HepG2 (cell line): ENCODE data around the gene MADCAM1. TPM values are rescaled to one million over a fixed set of nuclear protein-coding genes. Genes with fewer than 3 reads are reported as not detected.
A peak's percentile ranks its signal among the peaks of the same experiment; 100 is the strongest.

Source experiments
- ARNT ChIP-seq: fragments of 450-650 bp; IDR thresholded peaks from 2 replicates; pipeline ENCODE4 v1.6.1; 2017
- FOSL2 ChIP-seq: sonication (generic); formaldehyde crosslinking; IDR thresholded peaks from 2 replicates; pipeline ENCODE4 v1.4.0; 2020; ENCODE audit warnings: missing genetic modification reagents
- HCFC1 ChIP-seq: fragments of 150-350 bp; IDR thresholded peaks from 2 replicates; pipeline ENCODE4 v1.6.1; 2014; ENCODE audit warnings: low read depth, low read length
- HOXA7 ChIP-seq: sonication (generic); formaldehyde crosslinking; IDR thresholded peaks from 2 replicates; pipeline ENCODE4 v1.8.1; 2022; ENCODE audit warnings: mild to moderate bottlenecking, missing genetic modification reagents, moderate library complexity
- KLF16 ChIP-seq, 2 experiments: sonication (generic) in 1 of 2; formaldehyde crosslinking in 1 of 2; IDR thresholded peaks; 2 replicates each; pipeline versions ENCODE4 v1.6.1 to v1.8.0; 2016 to 2023; ENCODE audit warnings: missing genetic modification reagents in 2 of 2, missing compliant biosample characterization in 1 of 2
- PLSCR1 ChIP-seq: sonication (generic); formaldehyde crosslinking; IDR thresholded peaks from 2 replicates; pipeline ENCODE4 v1.5.0; 2020; ENCODE audit warnings: missing genetic modification reagents, mild to moderate bottlenecking, borderline replicate concordance
- RAD51 ChIP-seq: fragments of 450-650 bp; IDR thresholded peaks from 2 replicates; pipeline ENCODE4 v1.6.1; 2016; ENCODE audit warnings: borderline replicate concordance
- STAG1 ChIP-seq: sonication (generic); formaldehyde crosslinking; IDR thresholded peaks from 2 replicates; pipeline ENCODE4 v1.4.0; 2020; ENCODE audit warnings: missing genetic modification reagents
- THAP9 ChIP-seq: sonication (generic); formaldehyde crosslinking; IDR thresholded peaks from 2 replicates; pipeline ENCODE4; 2020; ENCODE audit warnings: missing genetic modification reagents, mild to moderate bottlenecking, borderline replicate concordance
- TRIM24 ChIP-seq: sonication (generic); formaldehyde crosslinking; IDR thresholded peaks from 2 replicates; pipeline ENCODE4 v1.8.0; 2022; ENCODE audit warnings: mild to moderate bottlenecking, missing genetic modification reagents
- ZNF354B ChIP-seq: sonication (generic); formaldehyde crosslinking; IDR thresholded peaks from 2 replicates; pipeline ENCODE4 v1.8.0; 2022; ENCODE audit warnings: mild to moderate bottlenecking, missing genetic modification reagents
- ZNF550 ChIP-seq: sonication (generic); formaldehyde crosslinking; IDR thresholded peaks from 2 replicates; pipeline ENCODE4 v1.4.0; 2020; ENCODE audit warnings: mild to moderate bottlenecking, missing genetic modification reagents, borderline replicate concordance
- ZNF660 ChIP-seq: sonication (generic); formaldehyde crosslinking; IDR thresholded peaks from 2 replicates; pipeline ENCODE4 v1.5.1; 2020; ENCODE audit warnings: mild to moderate bottlenecking, low read depth, missing genetic modification reagents, borderline replicate concordance
- ZNF768 ChIP-seq: sonication (generic); formaldehyde crosslinking; IDR thresholded peaks from 2 replicates; pipeline ENCODE4 v1.4.0; 2020; ENCODE audit warnings: missing genetic modification reagents
- ZNF891 ChIP-seq: sonication (generic); formaldehyde crosslinking; IDR thresholded peaks from 2 replicates; pipeline ENCODE4 v1.5.0; 2020; ENCODE audit warnings: mild to moderate bottlenecking, missing genetic modification reagents
- ZSCAN20 ChIP-seq: sonication (generic); formaldehyde crosslinking; IDR thresholded peaks from 2 replicates; pipeline ENCODE4 v1.4.0; 2020; ENCODE audit warnings: missing genetic modification reagents, mild to moderate bottlenecking, borderline replicate concordance
- polyA plus RNA-seq, 8 experiments: library from polyadenylated mRNA; depleted of rRNA in 3 of 8; stranded (reverse) in 7 of 8; unstranded in 1 of 8; fragments of >200 nt; fragmentation: Illumina TruSeq in 4 of 8; extraction: Trizol in 4 of 8; gene quantifications; 2 replicates each; pipeline versions ENCODE4 v1.2.1 to v1.2.3, GENCODE V29; 2011 to 2016; ENCODE audit warnings: low read depth in 4 of 8, missing spikeins in 1 of 8, mixed read lengths in 1 of 8; ENCODE audit not compliant: insufficient read depth in 1 of 8
- total RNA-seq, 5 experiments: library from RNA; depleted of rRNA; stranded (reverse); fragments of >200 nt; fragmentation: Illumina TruSeq; extraction: Trizol; gene quantifications; 2 replicates each; pipeline ENCODE4 v1.2.3, GENCODE V29; 2016; ENCODE audit warnings: low read depth in 1 of 5
- TF ChIP-seq, protein P1 (sequence below), 2 experiments: sonication (generic) in 1 of 2; formaldehyde crosslinking in 1 of 2; IDR thresholded peaks; 2 replicates each; pipeline versions ENCODE4 v1.4.0 to v1.6.1; 2016 to 2020; ENCODE audit warnings: borderline replicate concordance in 1 of 2, low read depth in 1 of 2, mild to moderate bottlenecking in 1 of 2, missing genetic modification reagents in 1 of 2
- TF ChIP-seq, protein P2 (sequence below): IDR thresholded peaks from 2 replicates; pipeline ENCODE4 v1.6.1; 2016; ENCODE audit warnings: missing genetic modification reagents, missing compliant biosample characterization

Gene MADCAM1
- total and polyA plus RNA-seq, 2 of the 13 experiments (the other 11 are each of a cell fraction or from before 2014, with no cell fraction given), result 0.29 to 0.33 TPM

- TF ChIP-seq THAP9 (CRISPR knock-in tag) (peak; percentile 96), ZNF550 (CRISPR knock-in tag) (no peak), ZNF660 (no peak), KLF16 (CRISPR knock-in tag; IDR thresholded peaks at IDR 0.05) (no peak), ZNF768 (CRISPR knock-in tag) (peak; percentile 54; the same call in 1 of the 2 replicates), ZNF891 (CRISPR knock-in tag) (no peak), HOXA7 (CRISPR knock-in tag) (no peak), ARNT (no peak), PLSCR1 (CRISPR knock-in tag) (no peak), RAD51 (no peak), ZSCAN20 (CRISPR knock-in tag) (peak; percentile 73; the same call in 1 of the 2 replicates), ZNF354B (CRISPR knock-in tag) (no peak), TRIM24 (CRISPR knock-in tag) (no peak), HCFC1 (peak; percentile 96), FOSL2 (no peak), STAG1 (CRISPR knock-in tag) (no peak)
- TF ChIP-seq, protein P1, sequence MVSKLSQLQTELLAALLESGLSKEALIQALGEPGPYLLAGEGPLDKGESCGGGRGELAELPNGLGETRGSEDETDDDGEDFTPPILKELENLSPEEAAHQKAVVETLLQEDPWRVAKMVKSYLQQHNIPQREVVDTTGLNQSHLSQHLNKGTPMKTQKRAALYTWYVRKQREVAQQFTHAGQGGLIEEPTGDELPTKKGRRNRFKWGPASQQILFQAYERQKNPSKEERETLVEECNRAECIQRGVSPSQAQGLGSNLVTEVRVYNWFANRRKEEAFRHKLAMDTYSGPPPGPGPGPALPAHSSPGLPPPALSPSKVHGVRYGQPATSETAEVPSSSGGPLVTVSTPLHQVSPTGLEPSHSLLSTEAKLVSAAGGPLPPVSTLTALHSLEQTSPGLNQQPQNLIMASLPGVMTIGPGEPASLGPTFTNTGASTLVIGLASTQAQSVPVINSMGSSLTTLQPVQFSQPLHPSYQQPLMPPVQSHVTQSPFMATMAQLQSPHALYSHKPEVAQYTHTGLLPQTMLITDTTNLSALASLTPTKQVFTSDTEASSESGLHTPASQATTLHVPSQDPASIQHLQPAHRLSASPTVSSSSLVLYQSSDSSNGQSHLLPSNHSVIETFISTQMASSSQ (IDR thresholded peaks at IDR 0.05; ENCODE audit: low read depth), result no peak
- TF ChIP-seq, protein P1 (CRISPR knock-in tag; IDR thresholded peaks at IDR 0.05; ENCODE audit: borderline replicate concordance), result no peak
- TF ChIP-seq, protein P2, sequence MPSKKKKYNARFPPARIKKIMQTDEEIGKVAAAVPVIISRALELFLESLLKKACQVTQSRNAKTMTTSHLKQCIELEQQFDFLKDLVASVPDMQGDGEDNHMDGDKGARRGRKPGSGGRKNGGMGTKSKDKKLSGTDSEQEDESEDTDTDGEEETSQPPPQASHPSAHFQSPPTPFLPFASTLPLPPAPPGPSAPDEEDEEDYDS, result peak; percentile 36
Measured at GRCh38 chr19:507286-508203, 11.3 kb downstream of the MADCAM1 start, which contains the start of gene TPGS1 (continued).
